Stimulated activated memory B cell treated with anti-CD40 and anti-IgM and Interleukin-4, amounts not matched to agents 10 μg/mL and 1 μg/mL and 100 μg/mL, for 72 hours (primary cell): ENCODE results near the gene ARHGAP32.

Experiments
- ATAC-seq: fragments of 150-1000 bp; cut with Tn5 transposase; 2 replicates; pipeline ENCODE4 v1.10.0; 2021
- H3K27ac Mint-ChIP-seq: one replicate; pipeline ENCODE4 v1.8.0; 2022; ENCODE audit warnings: mild to moderate bottlenecking, mixed read lengths
- H3K27me3 Mint-ChIP-seq: one replicate; pipeline ENCODE4 v1.8.0; 2022; ENCODE audit warnings: mixed read lengths
- H3K36me3 Mint-ChIP-seq: one replicate; pipeline ENCODE4 v1.8.0; 2022; ENCODE audit warnings: mixed read lengths
- H3K4me1 Mint-ChIP-seq: one replicate; pipeline ENCODE4 v1.8.0; 2022; ENCODE audit warnings: mixed read lengths
- H3K4me3 Mint-ChIP-seq: one replicate; pipeline ENCODE4 v1.8.0; 2022; ENCODE audit warnings: mild to moderate bottlenecking, moderate library complexity, mixed read lengths
- H3K9me3 Mint-ChIP-seq: one replicate; pipeline ENCODE4 v1.8.0; 2022; ENCODE audit warnings: mixed read lengths

ARHGAP32 gene

GRCh38 chr11:128933481-128934178 lies 258.5 kb downstream of the ARHGAP32 start:
- peaks cover 2% of the 10 kb centered on the region for H3K9me3 Mint-ChIP-seq
- H3K27ac Mint-ChIP-seq: no peak overlapping the region

GRCh38 chr11:128931668-128932067 lies 260.5 kb downstream of the ARHGAP32 start:
- H3K4me3 Mint-ChIP-seq: no peak overlapping the region
- no peak overlapping the region for H3K27ac Mint-ChIP-seq
- H3K27me3 Mint-ChIP-seq: peaks cover 25% of the 10 kb centered on the region
- H3K36me3 Mint-ChIP-seq: no peaks in the 10 kb centered on the region
- peaks cover 2% of the 10 kb centered on the region for H3K9me3 Mint-ChIP-seq
- ATAC-seq: no peak
- peaks cover 22% of the 10 kb centered on the region for H3K4me1 Mint-ChIP-seq

More at GRCh38 chr11:128933481-128934178, 258.5 kb downstream of the ARHGAP32 start:
- Mint-ChIP-seq H3K4me3 (no peak overlapping the region), H3K27me3 (peaks cover 32% of the 10 kb centered on the region), H3K4me1 (peaks cover 11% of the 10 kb centered on the region), H3K36me3 (no peaks in the 10 kb centered on the region)
- no peak for ATAC-seq

GRCh38 chr11:128931066-128931465 lies 261.1 kb downstream of the ARHGAP32 start:
- Mint-ChIP-seq H3K27ac (no peak overlapping the region), H3K4me3 (no peak overlapping the region), H3K4me1 (peaks cover 22% of the 10 kb centered on the region), H3K36me3 (no peaks in the 10 kb centered on the region), H3K9me3 (peaks cover 2% of the 10 kb centered on the region), H3K27me3 (peaks cover 29% of the 10 kb centered on the region)
- no peak for ATAC-seq

GRCh38 chr11:128929991-128930390 lies 262.1 kb downstream of the ARHGAP32 start:
- Mint-ChIP-seq H3K4me3 (no peak overlapping the region), H3K9me3 (peaks cover 2% of the 10 kb centered on the region), H3K27ac (peak overlapping the region; percentile 10), H3K36me3 (no peaks in the 10 kb centered on the region), H3K27me3 (peaks cover 37% of the 10 kb centered on the region), H3K4me1 (peaks cover 22% of the 10 kb centered on the region)
- no peak for ATAC-seq

GRCh38 chr11:128929468-128929867 lies 262.7 kb downstream of the ARHGAP32 start:
- Mint-ChIP-seq H3K27ac (peak overlapping the region; percentile 10), H3K9me3 (peaks cover 2% of the 10 kb centered on the region), H3K36me3 (no peaks in the 10 kb centered on the region), H3K4me3 (no peak overlapping the region), H3K4me1 (peaks cover 22% of the 10 kb centered on the region), H3K27me3 (peaks cover 42% of the 10 kb centered on the region)
- ATAC-seq: no peak

- peak; percentile 81 for ATAC-seq
- no peaks in the 10 kb centered on the region for H3K9me3 Mint-ChIP-seq
Measured at GRCh38 chr11:128928400-128928799, 263.7 kb downstream of the ARHGAP32 start.

GRCh38 chr11:128927683-128928336 lies 264.3 kb downstream of the ARHGAP32 start:
- Mint-ChIP-seq H3K36me3 (no peaks in the 10 kb centered on the region), H3K9me3 (no peaks in the 10 kb centered on the region), H3K27ac (peak overlapping the region; percentile 38), H3K4me1 (peaks cover 22% of the 10 kb centered on the region), H3K27me3 (peaks cover 54% of the 10 kb centered on the region), H3K4me3 (peak overlapping the region; percentile 6)
- ATAC-seq: no peak

More at GRCh38 chr11:128928400-128928799, 263.7 kb downstream of the ARHGAP32 start:
- Mint-ChIP-seq H3K27me3 (peaks cover 53% of the 10 kb centered on the region), H3K4me1 (peaks cover 22% of the 10 kb centered on the region), H3K4me3 (peak overlapping the region; percentile 18), H3K27ac (peak overlapping the region; percentile 38), H3K36me3 (no peaks in the 10 kb centered on the region)

GRCh38 chr11:128927108-128927461 lies 265.0 kb downstream of the ARHGAP32 start:
- no peak for ATAC-seq
- no peak overlapping the region for H3K27ac Mint-ChIP-seq
- H3K36me3 Mint-ChIP-seq: no peaks in the 10 kb centered on the region
- peaks cover 22% of the 10 kb centered on the region for H3K4me1 Mint-ChIP-seq
- H3K27me3 Mint-ChIP-seq: peaks cover 60% of the 10 kb centered on the region
- H3K9me3 Mint-ChIP-seq: no peaks in the 10 kb centered on the region
- no peak overlapping the region for H3K4me3 Mint-ChIP-seq

- Mint-ChIP-seq H3K27me3 (peaks cover 65% of the 10 kb centered on the region), H3K27ac (no peak overlapping the region), H3K4me3 (no peak overlapping the region), H3K4me1 (peaks cover 22% of the 10 kb centered on the region), H3K36me3 (no peaks in the 10 kb centered on the region), H3K9me3 (no peaks in the 10 kb centered on the region)
- no peak for ATAC-seq
Measured at GRCh38 chr11:128926437-128927107, 265.6 kb downstream of the ARHGAP32 start.

- Mint-ChIP-seq H3K9me3 (no peaks in the 10 kb centered on the region), H3K27ac (no peak overlapping the region), H3K4me3 (no peak overlapping the region), H3K36me3 (no peaks in the 10 kb centered on the region), H3K4me1 (peaks cover 22% of the 10 kb centered on the region), H3K27me3 (peaks cover 65% of the 10 kb centered on the region)
- no peak for ATAC-seq
Measured at GRCh38 chr11:128926000-128926399, 266.1 kb downstream of the ARHGAP32 start.

- Mint-ChIP-seq H3K36me3 (no peaks in the 10 kb centered on the region), H3K27ac (no peak overlapping the region), H3K4me3 (no peak overlapping the region), H3K27me3 (peaks cover 69% of the 10 kb centered on the region), H3K4me1 (peaks cover 22% of the 10 kb centered on the region), H3K9me3 (no peaks in the 10 kb centered on the region)
- no peak for ATAC-seq
Measured at GRCh38 chr11:128925250-128925600, 266.9 kb downstream of the ARHGAP32 start.

- Mint-ChIP-seq H3K4me3 (no peak overlapping the region), H3K27me3 (peaks cover 70% of the 10 kb centered on the region), H3K4me1 (peaks cover 19% of the 10 kb centered on the region), H3K27ac (no peak overlapping the region), H3K9me3 (no peaks in the 10 kb centered on the region), H3K36me3 (no peaks in the 10 kb centered on the region)
- no peak for ATAC-seq
Measured at GRCh38 chr11:128924510-128925249, 267.4 kb downstream of the ARHGAP32 start.

GRCh38 chr11:128924104-128924503 lies 268.0 kb downstream of the ARHGAP32 start:
- Mint-ChIP-seq H3K4me3 (no peak overlapping the region), H3K27ac (no peak overlapping the region), H3K36me3 (no peaks in the 10 kb centered on the region), H3K4me1 (peaks cover 17% of the 10 kb centered on the region), H3K9me3 (no peaks in the 10 kb centered on the region), H3K27me3 (peaks cover 70% of the 10 kb centered on the region)
- no peak for ATAC-seq

GRCh38 chr11:128921793-128922192 lies 270.3 kb downstream of the ARHGAP32 start:
- Mint-ChIP-seq H3K9me3 (no peaks in the 10 kb centered on the region), H3K36me3 (no peaks in the 10 kb centered on the region), H3K27me3 (peaks cover 86% of the 10 kb centered on the region), H3K4me1 (peaks cover 5% of the 10 kb centered on the region), H3K4me3 (no peak overlapping the region), H3K27ac (no peak overlapping the region)
- peak; percentile 52 for ATAC-seq

- Mint-ChIP-seq H3K9me3 (peaks cover 6% of the 10 kb centered on the region), H3K4me3 (no peak overlapping the region), H3K36me3 (no peaks in the 10 kb centered on the region), H3K4me1 (peaks cover 5% of the 10 kb centered on the region), H3K27ac (no peak overlapping the region), H3K27me3 (peaks cover 90% of the 10 kb centered on the region)
- no peak for ATAC-seq
Measured at GRCh38 chr11:128920666-128921065, 271.5 kb downstream of the ARHGAP32 start.
